ENCODE results near the gene WDR47.

The WDR47 gene

DNA sequence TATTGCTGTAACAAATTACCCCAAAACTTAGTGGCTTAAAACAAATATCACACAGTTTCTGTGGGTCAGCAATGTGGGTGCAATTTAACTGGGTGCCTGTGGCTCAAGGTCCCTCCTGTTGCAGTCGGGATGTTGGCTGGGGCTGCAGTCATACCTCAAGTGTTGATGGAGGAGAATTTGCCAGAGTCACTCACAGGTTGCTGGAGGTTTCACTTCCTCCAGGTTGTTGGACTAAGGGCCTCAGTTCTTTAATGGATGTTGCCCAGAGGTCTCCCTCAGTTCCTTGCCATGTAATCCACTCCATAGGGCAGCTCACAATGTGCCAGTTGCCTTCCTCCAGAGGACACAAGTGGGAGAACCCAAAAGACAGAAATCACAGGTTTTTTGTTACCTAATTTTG is 36.4 kb upstream of the WDR47 start:
- no peak for TF ChIP-seq CTCF (IDR thresholded peaks at IDR 0.05; ENCODE audit: insufficient read depth, low read length, poor library complexity, severe bottlenecking)
- no peaks in the 10 kb centered on the region for H3K27me3 ChIP-seq (replicated peaks; ENCODE audit: control insufficient read depth, insufficient read depth, low read length)
- DNase-seq (ENCODE audit: extremely low read depth, insufficient read length): no peak
- H3K36me3 ChIP-seq (ENCODE audit: control insufficient read depth, insufficient read depth, low read length): no peaks in the 10 kb centered on the region; the same call in 1 of the 2 replicates
- no peak overlapping the region for H3K4me3 ChIP-seq (replicated peaks; ENCODE audit: low read depth, low read length)

DNA sequence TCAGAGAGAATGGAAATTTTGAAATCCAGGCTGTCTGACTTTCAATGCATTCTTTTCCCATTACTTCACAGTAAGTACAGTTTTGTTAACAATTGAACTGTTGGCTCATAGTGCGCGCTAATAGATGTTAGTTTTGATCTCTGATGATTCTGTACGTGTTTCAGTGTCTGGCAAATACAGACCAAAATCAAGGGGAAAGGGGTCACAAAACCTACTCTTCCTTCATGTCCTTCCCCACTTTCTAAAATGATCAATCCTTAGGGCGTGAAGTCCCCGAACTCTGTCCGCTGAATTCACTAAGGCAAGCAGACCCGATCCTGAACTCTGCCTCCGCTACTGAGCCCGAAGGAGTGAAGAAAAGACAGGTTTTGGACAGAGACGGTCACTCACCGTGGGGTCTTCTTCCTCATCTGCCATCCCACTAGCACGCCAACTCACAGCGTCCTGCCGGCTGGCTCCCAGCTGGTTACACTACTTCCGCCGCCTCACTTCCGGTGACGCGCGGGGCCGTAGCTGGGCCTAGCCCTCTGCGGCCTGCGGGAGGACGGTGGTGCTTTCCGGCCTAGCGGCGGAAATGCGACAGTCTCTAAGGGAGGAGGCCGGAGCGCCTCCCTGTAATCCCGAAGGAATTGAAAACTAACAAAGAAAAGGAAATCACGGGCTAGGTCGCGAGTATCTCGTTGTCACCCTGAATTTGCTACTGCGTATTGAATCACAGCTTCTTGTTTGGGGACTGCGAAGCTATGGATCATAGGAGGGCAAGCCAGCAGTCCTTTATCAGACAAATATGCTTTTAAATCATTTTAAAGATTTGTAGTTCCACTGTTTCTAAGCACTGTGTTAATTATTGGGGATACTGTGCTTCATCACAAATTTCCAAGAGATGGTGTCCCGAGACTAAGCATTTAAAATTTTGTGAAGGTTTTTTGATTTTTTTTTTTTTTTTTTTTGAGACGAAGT is 33.9 kb upstream of the WDR47 start, which contains the start of gene TAF13:
Gene TAF13, minus strand, starts transcription at position 473 of the 960 bp plus-strand sequence. Its CDS starts 56 bp downstream, at position 417.
- no peak for TF ChIP-seq CTCF (IDR thresholded peaks at IDR 0.05; ENCODE audit: insufficient read depth, low read length, poor library complexity, severe bottlenecking)
- no peaks in the 10 kb centered on the region for H3K27me3 ChIP-seq (replicated peaks; ENCODE audit: control insufficient read depth, insufficient read depth, low read length)
- H3K4me3 ChIP-seq (replicated peaks; ENCODE audit: low read depth, low read length): peak within 1 kb of the TSS; percentile 97
- H3K36me3 ChIP-seq (ENCODE audit: control insufficient read depth, insufficient read depth, low read length): no peaks in the 10 kb centered on the region; the same call in 1 of the 2 replicates
- peak; percentile 91 for DNase-seq (ENCODE audit: extremely low read depth, insufficient read length)

DNA sequence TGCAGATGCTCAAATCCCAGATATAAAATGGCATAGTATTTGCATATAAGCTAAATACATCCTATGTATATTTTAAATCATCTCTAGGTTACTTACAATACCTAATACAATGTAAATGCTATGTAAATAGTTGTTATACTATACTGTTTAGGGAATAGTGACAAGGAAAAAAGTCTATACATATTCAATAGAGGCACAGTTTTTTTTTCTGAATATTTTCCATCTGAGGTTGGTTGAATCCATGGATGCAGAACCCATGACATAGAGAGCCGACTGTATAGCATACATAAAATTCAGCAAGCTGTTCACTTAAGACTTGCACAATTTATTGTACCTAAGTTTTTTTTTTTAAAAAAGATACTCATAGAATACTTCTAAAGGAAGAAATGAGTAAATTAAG is 27.4 kb upstream of the WDR47 start:
- no peak overlapping the region for H3K4me3 ChIP-seq (replicated peaks; ENCODE audit: low read depth, low read length)
- DNase-seq (ENCODE audit: extremely low read depth, insufficient read length): no peak
- TF ChIP-seq CTCF (IDR thresholded peaks at IDR 0.05; ENCODE audit: insufficient read depth, low read length, poor library complexity, severe bottlenecking): no peak
- H3K36me3 ChIP-seq (ENCODE audit: control insufficient read depth, insufficient read depth, low read length): peaks cover 2% of the 10 kb centered on the region; the same call in 1 of the 2 replicates
- H3K27me3 ChIP-seq (replicated peaks; ENCODE audit: control insufficient read depth, insufficient read depth, low read length): no peaks in the 10 kb centered on the region

GRCh38 chr1:109067883-109068282 is 26.0 kb upstream of the WDR47 start:
- peaks cover 2% of the 10 kb centered on the region; the same call in 1 of the 2 replicates for H3K36me3 ChIP-seq (ENCODE audit: control insufficient read depth, insufficient read depth, low read length)
- TF ChIP-seq CTCF (IDR thresholded peaks at IDR 0.05; ENCODE audit: insufficient read depth, low read length, poor library complexity, severe bottlenecking): no peak
- DNase-seq (ENCODE audit: extremely low read depth, insufficient read length): no peak

GRCh38 chr1:109065137-109065536 is 23.2 kb upstream of the WDR47 start:
- H3K4me3 ChIP-seq (replicated peaks; ENCODE audit: low read depth, low read length): no peak overlapping the region
- DNase-seq (ENCODE audit: extremely low read depth, insufficient read length): no peak
- no peak for TF ChIP-seq CTCF (IDR thresholded peaks at IDR 0.05; ENCODE audit: insufficient read depth, low read length, poor library complexity, severe bottlenecking)
- no peaks in the 10 kb centered on the region for H3K27me3 ChIP-seq (replicated peaks; ENCODE audit: control insufficient read depth, insufficient read depth, low read length)
- H3K36me3 ChIP-seq (ENCODE audit: control insufficient read depth, insufficient read depth, low read length): peaks cover 2% of the 10 kb centered on the region; the same call in 1 of the 2 replicates

More at GRCh38 chr1:109067883-109068282, 26.0 kb upstream of the WDR47 start:
- H3K27me3 ChIP-seq (replicated peaks; ENCODE audit: control insufficient read depth, insufficient read depth, low read length): no peaks in the 10 kb centered on the region
- H3K4me3 ChIP-seq (replicated peaks; ENCODE audit: low read depth, low read length): no peak overlapping the region

Data from GM06990 (cell line).